GM08714 (cell line): ENCODE measurements around the gene NDUFB7.
"Not testable (repeated sequence)": the region's sequence is repeated elsewhere in the genome, so short reads cannot be mapped to it uniquely, and the experiment has no call there.

ENCODE experiments used
- H3K4me3 ChIP-seq: fragments of 200-500 bp; sonication (Bioruptor generic); 2 replicates; pipeline ENCODE4 v1.5.1; 2014; ENCODE audit warnings: mild to moderate bottlenecking, low read length, inconsistent platforms
- ZNF274 ChIP-seq: IDR thresholded peaks from 2 replicates; pipeline ENCODE4 v1.6.1; 2012; ENCODE audit warnings: mild to moderate bottlenecking, low read depth, low read length

NDUFB7 gene

DNA sequence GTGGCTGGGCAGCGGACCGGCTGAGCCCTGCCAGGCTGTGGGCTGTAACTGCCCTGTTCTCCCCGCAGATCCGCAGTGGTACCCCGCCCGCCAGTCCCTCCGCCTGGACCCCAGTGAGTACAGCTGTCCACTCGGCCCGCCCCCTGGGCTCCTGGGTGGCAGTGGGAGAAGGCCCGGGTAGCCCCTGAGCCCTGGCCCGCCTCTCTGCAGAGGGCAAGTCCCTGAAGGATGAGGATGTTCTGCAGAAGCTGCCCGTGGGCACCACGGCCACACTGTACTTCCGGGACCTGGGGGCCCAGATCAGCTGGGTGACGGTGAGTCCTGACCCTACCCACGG, 8.3 kb downstream of the NDUFB7 start:
- no peak overlapping the region for H3K4me3 ChIP-seq

DNA sequence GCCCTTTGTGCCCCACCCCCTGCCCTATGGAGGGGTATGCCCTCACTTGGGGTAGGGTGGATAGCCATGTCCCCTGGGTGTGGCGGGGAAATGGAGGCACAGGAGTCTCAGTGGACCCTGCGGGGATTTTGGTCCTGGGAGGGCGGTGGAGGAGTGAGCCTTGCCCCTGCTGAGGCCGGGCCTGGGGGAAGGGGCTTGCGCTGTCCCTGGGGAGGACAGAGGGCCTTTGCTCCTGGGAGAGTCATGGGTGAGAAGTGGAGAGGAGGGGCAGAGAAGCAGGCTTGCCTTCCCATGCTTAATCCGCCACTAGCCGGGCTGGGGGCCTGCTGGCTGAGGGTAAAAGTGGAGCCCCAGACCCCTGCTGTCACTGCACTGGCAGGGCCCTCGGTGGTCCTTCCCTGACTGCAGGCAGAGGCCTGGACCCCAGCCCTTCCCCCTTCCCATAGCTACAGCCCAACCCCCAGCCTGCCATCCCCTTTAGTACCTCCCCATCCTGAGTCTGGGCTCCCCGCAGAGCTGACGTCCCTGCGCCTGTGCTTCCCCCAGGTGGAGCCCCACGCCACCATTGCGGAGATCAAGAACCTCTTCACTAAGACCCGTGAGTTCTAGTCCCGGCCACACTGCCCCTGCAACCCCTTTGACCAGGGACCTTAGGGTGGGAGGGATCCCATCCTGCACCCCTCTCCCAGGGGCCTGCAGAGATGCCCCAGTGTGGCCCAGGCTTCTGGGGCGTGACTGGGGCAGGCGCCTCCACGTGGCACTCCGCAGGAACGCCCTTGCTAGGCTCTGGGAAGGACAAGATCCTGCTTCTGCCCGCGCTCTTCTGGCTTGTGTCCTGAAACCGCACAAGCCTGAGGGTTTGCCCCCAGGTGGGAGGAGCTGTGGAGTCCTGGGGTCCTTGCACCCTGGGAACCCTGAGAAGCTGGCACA, 8.9 kb downstream of the NDUFB7 start:
- no peak for TF ChIP-seq ZNF274
- no peak overlapping the region for H3K4me3 ChIP-seq

More for the DNA sequence above, 8.3 kb downstream of the NDUFB7 start:
- TF ChIP-seq ZNF274 = no peak

DNA sequence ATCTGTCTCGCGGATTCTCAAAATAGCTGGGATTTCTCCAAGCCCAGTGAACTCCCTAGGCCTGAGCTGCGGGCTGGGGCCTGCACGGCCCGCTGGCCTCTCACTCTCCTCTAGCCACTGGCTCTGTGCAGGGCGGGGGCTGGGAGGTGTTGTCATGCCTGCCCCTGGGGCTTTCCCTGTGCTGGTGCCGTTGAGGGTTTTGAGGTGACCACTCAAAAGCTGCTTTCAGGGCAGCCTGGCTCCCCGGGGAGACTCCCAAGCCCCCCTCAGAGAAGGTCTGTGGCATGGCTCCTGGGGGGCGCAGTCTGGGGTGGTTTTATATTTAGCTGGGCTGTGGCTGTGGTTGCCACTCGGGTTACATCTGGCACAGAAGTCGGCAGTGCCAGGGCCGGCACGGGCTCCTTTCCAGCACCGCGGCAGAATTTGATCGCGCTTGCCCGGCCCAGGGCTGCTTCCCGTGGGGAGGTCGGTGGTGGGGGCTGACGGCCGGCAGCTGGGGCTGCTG, 10.0 kb downstream of the NDUFB7 start:
- H3K4me3 ChIP-seq = no peak overlapping the region
- no peak for TF ChIP-seq ZNF274

DNA sequence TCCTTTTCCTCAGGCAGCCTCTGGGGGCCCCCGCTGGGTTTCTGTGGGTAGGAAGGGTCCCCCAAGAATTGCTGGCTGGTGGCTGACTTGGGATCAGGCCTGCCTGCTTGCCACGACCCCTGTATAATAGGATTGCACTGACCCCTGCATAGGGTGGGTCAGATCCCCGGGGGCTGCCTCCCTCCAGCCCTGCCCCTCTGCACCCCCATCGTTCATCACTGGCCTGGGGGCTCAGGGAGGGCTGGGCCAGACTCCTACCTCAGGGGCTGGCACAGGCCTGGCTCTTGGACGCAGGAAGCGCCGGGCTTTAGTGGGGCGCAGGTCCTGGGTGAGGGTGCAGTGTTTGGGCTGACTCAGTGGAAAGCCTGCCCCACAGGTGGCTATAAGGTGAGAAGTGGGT, 10.6 kb downstream of the NDUFB7 start:
- H3K4me3 ChIP-seq = no peak overlapping the region
- TF ChIP-seq ZNF274 = no peak

DNA sequence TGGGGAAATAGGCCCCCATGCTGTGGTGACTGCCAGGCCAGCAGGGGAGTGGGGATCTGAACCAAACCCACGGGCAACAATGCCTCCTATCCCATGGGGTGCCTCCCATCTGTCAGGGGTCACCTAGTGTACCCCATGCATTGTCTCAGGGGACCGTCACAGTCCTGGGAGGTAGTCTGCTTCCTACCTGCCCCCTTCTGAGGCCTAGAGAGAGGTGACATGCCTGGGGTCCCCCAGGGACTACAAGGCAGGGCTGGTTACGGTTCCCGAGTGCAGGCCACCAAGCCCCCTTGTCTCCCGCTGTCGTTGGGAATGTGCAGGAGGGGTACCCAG, 11.1 kb downstream of the NDUFB7 start:
- no peak overlapping the region for H3K4me3 ChIP-seq
- no peak for TF ChIP-seq ZNF274

DNA sequence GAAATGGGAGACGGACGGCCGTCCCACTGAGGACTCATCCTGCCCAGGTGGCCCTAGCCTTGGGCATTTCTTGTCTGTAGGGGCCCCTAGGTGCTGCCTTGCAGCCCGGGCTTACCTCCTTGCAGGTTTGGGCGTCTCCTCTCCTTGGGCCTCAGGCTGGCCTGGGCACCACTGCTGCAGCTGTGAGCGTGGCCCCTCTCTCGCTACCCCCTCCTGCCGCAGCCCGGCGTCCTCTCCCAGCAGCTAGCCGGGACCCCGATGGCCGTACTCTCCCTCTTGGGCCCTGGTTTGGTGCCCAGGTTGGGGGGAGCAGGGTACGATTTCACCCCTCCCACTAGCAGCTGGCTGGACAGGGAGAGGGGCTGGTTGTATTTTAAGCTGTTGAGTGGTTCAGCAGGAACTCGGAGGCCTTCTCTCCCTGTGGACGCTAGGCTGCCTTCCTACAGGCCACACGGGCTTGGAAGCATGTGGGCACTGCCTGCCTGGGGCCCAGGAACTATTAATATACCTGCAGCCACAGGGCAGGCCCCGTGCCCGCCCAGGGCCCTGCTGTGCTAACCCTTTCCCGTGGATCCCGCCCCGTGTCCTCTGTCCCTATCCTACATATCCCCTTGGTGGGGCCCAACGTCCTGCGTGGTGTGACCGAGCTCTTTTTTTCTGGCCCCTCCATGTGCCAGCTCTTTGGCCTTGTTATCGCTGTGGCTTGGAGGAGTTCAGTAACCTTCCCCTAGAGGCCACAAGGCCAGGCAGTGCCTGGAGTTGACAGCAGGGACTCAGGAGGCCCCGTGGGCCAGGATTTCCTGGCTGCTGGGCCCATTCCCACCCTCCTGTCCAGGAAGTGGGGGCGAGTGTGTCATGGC, 11.7 kb downstream of the NDUFB7 start:
- no peak for TF ChIP-seq ZNF274

DNA sequence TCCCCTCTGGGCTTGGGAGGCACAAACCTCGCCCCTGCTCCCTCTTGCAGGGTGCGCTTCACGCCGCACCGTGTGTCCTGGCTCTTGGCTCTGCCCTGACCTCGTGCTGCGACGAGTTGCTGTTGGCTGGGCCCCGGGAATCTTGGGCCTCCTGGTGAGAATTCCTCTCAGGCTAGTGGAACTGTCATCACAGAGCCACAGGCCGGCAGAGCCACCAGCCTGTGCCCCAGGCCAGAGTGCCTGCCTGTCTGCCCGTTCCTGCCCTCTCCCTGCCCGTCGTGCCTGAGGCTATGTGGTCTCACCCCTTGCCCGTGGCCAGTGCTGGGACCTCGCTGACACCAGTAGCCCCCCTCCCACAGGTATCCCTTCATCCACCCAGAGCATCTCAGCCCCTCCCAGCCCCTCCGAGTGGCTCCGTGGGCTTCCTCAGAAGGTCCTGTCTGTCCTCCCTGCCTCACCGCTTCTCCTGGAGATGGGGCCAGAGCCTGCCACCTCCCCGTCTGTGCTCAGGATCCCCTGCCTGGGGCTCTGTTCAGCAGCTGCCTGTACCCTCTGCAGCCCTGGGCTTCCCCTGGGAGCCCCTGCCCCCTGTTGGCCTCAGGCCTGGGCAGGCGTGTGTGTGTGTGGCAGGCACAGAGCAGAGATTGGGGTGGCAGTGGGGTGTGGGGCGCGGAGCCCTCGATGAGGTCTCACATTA, 13.3 kb downstream of the NDUFB7 start:
- TF ChIP-seq ZNF274 = no peak
- H3K4me3 ChIP-seq = no peak overlapping the region

More for the DNA sequence above, 11.7 kb downstream of the NDUFB7 start:
- H3K4me3 ChIP-seq = no peak overlapping the region

DNA sequence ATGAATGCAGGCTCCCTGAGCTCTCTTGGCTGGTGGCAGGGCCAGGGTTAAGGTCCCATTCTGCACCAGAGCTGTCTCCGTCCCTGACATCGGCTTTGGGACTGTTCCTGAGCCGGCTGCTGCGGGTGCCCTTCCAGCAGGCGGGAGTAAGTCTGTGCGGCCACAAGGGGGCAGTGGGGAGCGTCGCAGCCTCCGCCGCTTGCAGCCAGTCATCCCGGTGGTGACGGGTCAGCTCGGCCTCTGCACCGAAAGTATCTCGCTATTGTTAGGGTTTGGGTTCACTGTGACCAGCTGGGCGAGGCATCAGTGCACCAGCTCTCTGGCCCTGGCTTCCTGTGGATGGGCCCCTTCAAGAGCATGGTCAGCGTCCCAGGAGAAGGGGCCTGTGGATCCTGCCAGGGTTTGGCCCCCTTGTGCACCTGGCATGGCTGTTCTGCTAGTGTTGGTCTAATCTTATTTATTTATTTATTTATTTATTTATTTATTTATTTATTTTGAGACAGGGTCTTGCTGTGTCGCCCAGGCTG, 15.1 kb downstream of the NDUFB7 start:
- TF ChIP-seq ZNF274 = no peak
- H3K4me3 ChIP-seq = no peak overlapping the region

DNA sequence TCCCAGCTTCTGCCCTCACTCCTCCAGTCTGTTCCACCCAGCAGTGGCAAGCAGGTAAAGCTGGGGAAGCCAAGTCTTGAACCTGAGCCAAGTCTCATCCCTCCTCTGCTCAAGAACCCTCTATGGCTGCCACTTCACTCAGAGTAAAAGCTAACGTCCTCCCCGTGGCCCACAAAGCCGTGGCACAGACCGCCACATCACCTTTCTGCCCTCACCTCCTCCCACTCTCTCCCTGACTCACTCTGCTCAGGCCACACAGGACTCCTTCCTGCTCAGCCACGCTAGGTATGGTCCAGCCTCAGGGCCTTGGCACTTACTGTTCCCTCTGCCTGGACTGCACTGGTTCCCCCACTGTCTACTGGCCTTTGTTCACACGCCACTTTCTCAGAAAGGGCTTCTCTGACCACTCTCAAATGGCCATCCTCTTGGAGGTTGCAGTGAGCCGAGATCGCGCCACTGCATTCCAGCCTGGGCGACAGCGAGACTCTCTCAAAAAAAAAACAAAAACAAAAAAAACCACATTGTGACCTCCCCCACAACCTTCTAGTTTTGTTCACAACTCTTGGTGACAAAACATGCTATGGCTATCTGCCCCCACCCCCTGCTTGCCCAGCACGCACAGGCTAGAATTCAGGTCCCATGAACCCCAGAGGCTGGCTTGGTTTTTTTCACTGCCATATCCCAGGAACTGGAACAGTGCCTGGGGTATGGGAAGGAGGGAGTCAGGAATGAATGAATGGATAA, 15.8 kb downstream of the NDUFB7 start:
- H3K4me3 ChIP-seq = no peak overlapping the region
- no peak for TF ChIP-seq ZNF274

DNA sequence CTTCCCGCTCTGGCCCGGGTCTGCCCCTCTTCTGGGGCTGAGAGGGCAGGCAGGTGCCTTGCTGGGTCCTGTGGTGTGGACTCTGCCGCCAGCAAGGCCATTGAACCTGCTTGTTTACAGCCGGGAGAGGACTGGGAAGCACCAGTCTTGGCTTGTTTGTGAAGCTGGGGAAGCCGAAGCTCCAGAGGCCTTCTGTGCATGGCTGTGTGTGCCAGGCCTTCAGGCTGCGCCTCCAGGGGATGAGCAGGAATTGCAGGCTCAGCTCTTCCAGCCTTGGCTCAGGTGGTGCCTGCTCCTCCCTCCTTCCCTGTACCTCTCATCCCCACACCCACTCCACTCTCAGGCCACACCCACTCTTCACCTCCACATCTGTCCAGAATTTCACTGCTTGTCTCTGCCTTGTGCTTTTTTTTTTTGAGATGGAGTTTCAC, 17.5 kb downstream of the NDUFB7 start:
- no peak for TF ChIP-seq ZNF274
- H3K4me3 ChIP-seq = no peak overlapping the region

DNA sequence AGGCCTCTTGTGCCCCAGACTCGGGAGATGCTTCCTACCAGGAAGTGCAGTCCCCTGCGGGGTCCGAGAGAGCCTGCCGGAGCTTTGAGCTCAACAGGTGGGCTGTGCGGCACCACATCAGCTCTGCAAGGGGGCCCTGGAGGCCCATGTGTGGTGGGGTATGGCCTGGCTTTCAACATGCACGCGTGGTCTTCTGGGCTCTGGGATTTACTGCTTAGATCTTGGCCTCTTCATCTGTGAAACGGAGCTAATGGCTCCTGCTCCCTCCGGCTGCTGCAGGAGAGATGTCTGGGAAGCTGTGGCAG, 18.0 kb downstream of the NDUFB7 start:
- no peak for TF ChIP-seq ZNF274
- no peak overlapping the region for H3K4me3 ChIP-seq

DNA sequence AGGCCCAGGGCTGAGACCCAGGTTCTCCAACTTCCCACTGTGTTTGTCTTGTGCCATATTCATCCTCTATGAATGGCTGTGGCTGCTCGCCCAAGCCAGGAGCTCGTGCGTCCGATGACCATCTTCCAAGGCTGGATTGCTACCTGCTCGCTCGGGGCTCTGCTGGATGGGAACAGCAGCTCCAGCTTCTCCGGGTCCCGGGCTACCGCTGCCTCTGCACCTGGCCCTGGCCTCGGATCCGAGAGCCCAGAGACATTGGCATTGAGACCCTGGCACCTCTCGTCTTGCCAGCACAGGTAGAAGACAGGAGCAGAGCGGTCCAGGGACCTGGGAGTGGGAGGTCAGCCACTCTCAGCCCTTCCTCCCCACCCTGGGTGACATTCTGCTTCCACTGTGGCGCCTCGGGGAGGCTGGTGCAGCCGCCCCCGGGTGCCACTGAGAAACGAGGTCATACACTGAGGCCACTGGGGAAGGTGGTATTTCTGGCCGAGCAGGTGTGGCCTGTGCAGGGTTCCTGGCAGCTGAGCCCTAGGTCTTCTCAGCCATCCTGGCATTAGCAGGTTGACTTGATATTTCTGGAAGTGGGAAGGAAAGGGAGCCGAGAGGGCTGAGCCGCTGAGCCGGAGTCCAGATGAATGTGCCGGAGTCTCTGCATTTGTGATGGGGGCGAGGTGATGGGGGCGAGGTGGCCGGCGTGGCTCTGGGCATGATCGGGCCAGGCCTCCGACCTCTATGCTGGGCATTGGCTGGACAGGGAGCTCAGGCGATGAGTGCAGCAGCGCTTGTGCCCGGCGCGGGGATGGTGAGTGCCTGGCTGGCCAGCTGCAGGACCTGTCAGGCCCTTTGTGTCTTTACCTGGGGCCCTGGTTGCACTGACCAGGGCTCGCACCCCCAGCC, 18.6 kb downstream of the NDUFB7 start:
- H3K4me3 ChIP-seq = no peak overlapping the region
- TF ChIP-seq ZNF274 = no peak

DNA sequence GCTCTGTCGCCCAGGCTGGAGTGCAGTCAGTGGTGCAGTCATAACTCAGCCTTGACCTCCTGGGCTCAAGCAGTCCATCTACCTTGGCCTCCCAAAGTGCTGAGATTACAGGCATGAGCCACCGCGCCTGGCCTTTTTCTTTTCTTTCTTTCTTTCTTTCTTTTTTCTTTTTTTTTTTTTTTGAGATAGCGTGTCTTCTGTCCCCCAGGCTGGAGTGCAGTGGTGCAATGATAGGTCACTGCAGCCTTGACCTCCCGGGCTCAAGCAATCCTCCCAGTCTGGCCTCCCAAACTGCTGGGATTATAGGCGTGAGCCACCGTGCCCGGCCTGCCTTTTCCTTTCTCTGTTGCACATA, 19.9 kb downstream of the NDUFB7 start:
- not testable (repeated sequence) for H3K4me3 ChIP-seq

DNA sequence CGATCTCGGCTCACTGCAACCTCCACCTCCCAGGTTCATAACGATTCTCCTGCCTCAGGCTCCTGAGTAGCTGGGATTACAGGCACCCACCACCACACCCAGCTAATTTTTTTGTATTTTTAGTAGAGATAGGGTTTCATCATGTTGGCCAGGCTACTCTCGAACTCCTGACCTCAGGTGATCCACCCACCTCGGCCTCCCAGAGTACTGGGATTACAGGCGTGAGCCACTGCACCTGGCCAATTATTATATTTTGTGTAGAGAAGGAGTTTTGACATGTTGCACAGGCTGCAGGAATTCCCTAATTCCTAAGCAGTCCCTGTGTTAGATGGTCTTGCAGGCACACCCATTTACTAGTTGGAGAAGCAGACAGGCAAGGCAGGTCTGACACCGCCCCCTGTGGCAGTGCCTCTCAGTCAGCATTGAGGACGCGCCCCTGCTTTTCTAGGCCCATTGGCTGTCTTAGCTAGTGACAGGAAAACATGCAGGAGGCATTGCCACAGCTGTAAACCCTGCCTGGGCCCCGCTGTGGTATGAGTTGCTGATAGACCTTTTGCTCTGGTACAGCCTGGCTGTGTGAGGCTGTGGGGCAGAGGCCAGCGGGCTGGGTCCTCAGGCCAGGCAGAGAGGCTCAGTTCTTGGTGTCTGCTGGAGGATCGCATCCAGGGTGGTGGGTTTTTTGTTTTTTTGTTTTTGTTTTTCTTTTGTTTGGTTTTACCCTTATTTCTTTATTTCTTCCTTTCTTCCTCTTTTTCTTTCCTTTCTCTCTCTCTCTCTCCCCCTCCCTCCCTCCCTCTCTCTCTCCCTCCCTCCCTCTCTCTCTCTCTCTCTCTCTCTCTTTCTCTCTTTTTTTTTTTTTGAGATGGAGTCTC, 20.5 kb downstream of the NDUFB7 start:
- H3K4me3 ChIP-seq = not testable (repeated sequence)
